Activated CD4-positive, CD25-positive, alpha-beta regulatory T cell treated with anti-CD3 and anti-CD28 coated beads, Interleukin-2, amount 50 U/mL, for 24 hours (primary cell): Measurements from ENCODE around the gene YBX1.
A peak's percentile ranks its signal among the peaks of the same experiment; 100 is the strongest.
"Not testable (repeated sequence)": the region's sequence is repeated elsewhere in the genome, so short reads cannot be mapped to it uniquely, and the experiment has no call there.

Experiments
- ATAC-seq, 2 donors: fragments of 150-1000 bp; cut with Tn5 transposase; one replicate each; pipeline ENCODE4 v1.10.0; 2021; ENCODE audit warnings: mild to moderate bottlenecking in 1 of 2, moderate library complexity in 1 of 2

YBX1 gene

DNA sequence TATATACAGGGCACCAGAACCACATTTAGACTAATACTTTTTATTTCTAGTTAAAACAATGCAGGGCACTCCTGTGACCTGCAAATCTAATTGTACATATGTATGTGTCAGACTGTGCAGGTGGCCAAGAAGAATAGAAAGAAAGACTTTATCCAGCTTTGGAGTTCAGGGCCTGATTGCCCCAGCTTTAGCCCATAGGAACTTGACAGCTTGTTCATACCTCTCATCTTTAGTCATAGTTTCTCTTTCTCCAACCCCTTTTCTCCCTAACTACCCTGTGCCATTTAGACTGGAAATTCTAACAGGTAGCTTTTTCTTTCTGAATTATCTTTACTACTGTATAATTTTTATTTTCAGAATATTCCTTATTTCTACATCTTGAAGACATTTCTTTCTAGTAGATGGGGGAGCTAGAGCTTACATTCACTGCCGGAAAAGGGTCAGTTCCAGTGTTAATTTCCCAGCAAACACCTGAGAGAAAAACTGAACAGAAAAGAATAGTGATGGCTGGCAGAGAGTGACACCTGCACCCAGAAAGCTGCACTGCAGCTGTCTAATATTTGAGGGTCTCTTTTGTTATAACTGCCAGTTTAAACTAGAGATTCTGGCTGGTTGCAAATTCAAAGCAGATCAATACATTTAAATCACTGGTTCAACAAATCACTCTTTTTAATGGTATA lies 8.4 kb downstream of the YBX1 start:
- ATAC-seq = peak; percentile 80 to 86

DNA sequence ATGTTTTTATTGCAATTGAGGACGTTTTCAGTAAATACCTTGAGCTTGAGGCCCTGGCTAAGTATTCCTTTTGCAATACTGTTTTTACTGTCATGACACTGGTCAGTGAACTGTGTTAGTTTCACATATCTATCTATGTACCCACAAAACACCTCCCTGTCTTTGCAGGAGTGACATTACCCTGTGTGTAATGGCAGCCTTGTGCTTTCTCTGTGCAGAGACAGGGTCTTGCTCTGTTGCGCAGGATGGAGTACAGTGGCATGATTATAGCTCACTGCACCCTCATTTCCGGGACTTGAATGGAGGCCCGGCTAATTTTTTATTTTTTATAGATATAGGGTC lies 8.9 kb downstream of the YBX1 start:
- no peak for ATAC-seq

DNA sequence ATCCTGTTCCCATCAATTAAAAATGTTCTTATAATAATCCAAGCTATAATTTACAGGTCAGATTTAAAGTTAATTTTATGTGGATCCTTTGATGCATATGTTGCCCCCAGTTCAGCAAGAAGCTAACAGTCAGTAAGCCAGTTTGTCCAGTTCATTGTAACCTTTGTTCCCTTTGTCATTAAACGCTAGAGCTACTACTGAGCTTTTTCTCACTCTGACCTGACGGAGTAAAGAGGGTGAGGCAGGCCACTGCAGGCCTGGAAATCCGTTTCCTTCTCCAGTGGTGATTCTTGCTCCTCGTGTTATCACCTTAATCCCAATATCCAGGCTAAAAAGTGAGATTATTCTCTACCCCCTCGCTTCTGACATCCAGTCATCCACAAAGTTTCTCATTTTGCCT lies 10.2 kb downstream of the YBX1 start:
- no peak for ATAC-seq

DNA sequence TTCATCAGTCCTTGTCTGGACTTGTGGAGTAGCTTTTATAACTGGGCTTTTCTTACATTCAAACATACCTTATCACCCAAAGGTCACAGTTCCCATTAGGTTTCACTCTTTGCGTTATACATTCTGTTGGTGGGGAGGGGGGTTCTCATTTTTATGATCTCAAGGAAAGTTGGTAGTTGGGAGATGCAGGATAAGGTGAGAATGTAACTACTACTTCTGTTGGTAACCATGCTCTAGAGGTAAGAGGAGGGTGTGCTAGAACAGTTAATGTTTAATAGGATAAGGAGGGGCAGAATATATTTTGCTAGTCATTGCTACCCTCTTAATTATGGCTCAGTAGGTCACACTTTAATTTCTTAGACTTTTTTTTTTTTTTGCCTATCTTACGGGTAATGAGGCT lies 10.7 kb downstream of the YBX1 start:
- no peak for ATAC-seq

DNA sequence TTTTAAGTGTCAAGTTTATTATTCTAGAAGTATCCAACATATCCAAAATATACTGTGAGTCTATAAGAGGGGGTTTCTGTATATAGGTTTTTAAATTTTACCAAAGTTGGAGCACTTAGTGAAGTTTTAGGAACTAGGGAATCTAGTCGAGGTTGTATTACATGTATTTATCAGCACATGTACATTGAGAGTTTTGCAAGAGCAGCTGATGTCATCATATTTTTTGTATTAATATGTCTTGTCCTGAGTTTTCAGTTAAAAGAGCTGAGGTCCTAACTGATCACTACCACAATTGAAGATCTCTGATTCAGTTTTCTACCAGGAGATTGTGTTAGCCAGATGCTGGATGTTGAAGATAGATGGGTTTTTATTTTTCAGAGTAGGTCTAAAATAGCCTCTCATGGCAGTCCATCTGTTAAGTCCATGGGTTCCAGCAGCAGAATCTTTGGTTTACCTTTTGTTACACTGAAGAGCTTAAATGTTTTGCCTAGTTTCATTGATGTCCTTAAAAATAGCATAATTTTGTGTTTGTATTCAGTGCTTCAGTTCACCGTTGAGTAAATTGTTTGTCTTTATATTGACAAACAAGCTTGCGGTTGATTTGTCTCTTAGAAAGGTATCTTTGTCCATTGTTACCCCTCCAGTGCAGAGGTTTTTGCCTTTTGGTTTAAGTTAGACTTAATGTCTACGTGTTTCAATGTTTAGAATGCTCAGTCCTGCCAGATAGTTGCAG lies 16.0 kb downstream of the YBX1 start:
- no peak for ATAC-seq

DNA sequence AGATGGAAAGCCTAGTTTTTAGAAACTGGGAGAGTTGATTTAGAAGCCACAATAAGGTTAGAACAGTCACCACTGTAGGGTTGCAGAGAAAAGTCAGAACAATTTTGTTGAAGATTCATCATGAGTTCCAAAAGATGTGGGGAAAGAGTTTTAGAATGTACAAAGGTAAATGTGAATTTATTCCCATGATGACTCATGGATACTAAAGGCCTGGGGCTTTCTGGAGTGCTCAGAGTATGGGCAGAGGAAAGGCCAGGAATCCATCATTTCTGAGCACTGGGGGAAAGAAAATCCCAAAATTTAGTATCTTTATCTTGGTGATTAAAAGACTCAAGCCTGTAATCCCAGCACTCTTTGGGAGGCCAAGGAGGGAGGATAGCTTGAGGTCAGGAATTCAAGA lies 17.8 kb downstream of the YBX1 start:
- no peak for ATAC-seq

DNA sequence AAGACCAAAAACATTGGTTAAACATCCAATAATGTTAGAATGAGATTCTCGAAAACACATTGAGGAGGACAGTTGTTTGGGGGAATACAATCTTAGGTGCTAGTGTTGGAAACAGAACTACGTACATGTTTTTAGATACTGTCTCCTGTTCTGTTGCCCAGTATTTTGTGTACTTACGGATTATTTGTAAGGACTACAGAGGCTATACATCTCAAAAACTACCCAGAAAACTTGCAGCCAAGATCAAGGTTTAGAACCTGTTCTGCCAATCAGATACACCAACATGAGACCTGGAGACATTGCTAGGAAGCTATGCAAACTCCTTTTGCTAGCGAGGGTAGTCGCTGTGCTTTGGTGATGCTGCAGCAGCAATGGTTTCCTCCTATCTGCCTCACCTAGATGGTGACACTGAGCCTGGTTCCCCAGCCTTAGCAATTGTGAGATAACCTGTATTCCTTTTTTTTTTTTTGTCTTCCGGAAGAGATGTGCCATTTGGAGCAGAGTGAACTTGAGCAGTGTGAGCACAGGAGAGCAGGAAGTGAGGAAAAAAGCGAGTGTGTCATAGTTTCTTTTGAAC lies 21.8 kb downstream of the YBX1 start:
- ATAC-seq = no peak

DNA sequence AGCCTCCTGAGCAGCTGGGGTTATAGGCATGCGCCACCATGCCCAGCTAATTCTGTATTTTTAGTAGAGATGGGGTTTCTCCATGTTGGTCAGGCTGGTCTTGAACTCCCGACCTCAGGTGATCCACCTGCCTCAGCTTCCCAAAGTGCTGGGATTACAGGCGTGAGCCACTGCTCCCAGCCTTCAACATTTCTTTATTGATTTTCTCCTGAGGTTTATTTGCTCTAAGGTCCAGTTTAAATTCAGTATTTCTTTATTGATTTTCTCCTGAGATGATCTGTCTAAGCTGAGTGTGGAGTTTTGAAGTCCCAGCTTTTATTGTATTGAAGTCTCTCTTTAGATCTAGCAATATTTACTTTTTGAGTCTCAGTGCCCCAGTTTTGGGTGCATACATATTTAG lies 30.6 kb downstream of the YBX1 start:
- not testable (repeated sequence) for ATAC-seq

DNA sequence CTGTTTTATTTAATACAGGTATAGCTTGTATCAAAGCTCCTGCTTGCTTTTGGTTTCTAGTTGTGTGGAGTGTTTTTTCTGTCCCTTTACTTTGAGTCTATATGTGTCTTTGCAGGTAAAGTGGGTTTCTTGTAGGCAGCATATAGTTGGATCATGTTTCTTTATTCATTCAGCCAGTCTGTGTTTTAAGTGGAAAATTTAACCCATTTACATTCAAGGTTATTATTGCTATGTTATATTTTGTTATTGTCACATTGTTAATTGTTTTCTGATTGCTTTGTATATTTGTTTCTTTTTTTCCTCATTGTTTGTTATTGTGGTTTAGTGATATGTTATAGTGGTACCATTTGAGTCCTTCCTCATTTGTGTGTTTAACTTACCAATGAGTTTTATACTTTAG lies 31.1 kb downstream of the YBX1 start:
- no peak for ATAC-seq

DNA sequence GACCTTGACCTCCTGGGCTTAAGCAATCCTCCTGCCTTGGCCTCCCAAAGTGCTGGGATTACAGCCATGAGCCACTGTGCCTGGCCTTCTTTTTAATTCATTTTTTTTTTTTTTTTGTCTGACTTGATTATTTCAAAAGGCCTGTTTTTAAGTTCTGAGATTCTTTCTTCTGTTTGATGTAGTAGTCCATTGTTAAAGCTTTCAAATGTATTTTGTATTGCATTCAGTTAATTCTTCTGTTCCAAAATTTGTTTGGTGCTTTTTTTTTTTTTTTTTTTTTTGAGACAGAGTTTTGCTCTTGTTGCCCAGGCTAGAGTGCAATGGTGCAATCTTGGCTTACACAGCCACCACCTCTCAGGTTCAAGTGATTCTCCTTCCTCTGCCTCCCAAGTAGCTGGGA lies 32.2 kb downstream of the YBX1 start:
- ATAC-seq = not testable (repeated sequence)

DNA sequence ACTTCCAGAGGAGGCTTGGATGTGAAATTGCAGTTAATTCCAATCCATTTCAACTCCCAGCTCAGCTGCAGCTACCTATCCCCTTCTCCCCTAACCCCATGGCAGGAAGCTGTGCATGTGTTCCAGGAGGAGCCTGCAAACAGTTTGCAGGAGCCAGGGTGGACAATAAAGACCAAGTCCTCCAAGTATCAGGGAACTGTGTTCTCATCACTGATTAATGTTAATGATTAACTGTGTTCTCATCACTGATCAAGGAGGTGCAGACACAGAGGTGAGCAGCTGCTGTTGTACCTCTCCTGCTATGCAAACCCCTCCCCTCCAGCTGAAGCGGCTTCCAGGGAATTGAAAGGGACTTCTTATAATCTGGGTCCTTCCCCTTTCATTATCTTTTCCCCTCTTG lies 38.6 kb downstream of the YBX1 start:
- no peak for ATAC-seq

DNA sequence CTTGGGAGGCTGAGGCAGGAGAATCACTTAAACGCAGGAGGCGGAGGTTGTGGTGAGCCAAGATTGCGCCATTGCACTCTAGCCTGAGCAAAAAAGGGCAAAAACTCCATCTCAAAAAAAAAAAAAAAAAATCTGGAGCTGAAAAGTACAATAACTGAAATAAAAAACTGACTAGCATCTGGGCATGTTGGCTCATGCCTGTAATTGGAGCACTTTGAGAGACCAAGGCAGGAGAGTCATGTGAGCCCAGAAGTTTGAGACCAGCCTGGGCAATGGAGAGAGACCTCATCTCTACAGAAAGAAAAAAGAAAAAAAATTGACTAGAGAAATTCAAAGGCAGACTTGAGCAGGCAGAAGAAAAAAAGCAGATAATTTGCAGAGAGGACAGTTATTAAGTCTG lies 39.7 kb downstream of the YBX1 start:
- no peak for ATAC-seq

DNA sequence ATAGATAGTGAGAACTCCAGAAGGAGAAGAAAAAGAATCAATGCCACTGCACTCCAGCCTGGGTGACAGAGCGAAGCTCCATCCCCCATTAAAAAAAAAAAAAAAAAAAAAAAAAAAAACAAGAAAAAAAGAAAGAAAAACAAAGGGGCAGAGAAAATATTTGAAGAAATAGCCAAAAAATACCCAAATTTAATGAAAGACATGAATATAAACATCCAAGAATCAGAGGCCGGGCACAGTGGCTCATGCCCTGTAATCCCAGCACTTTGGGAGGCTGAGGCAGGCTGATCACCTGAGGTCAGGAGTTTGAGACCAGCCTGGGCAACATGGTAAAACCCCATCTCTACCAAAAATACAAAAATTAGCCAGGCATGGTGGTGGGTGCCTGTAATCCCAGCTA lies 40.2 kb downstream of the YBX1 start:
- ATAC-seq = not testable (repeated sequence)

DNA sequence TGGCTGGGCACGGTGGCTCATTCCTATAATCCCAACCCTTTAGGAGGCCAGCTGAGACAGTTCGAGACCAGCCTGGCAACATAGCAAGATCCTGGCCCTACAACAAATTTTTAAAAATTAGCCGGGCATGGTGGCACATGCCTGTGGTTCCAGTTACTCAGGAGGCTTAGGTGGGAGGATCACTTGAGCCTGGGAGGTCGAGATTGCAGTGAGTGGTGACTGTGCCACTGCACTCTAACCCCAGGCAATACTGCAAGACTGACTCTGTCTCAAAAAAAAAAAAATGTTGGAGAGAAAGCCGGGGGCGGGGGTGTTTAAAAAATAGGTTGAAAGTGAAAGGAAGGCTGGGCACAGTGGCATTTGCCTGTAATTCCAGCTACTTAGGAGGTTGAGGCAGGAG lies 41.3 kb downstream of the YBX1 start:
- no peak for ATAC-seq

DNA sequence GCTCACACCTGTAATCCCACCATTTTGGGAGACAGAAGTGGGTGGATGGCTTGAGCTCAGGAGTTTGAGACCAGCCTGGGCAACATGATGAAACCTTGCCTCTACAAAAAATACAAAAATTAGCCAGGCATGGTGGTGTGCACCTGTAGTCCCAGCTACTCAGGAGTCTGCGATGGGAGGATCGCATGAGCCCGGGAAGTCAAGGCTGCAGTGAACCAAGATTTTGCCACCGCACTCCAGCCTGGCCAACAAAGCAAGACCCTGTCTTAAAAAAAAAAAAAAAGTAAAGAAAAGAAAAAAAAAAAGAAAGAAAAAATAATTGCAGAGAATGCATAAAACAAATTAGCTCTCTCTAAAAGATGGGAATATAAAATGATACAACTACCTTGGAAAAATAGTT lies 43.6 kb downstream of the YBX1 start:
- ATAC-seq = not testable (repeated sequence)

DNA sequence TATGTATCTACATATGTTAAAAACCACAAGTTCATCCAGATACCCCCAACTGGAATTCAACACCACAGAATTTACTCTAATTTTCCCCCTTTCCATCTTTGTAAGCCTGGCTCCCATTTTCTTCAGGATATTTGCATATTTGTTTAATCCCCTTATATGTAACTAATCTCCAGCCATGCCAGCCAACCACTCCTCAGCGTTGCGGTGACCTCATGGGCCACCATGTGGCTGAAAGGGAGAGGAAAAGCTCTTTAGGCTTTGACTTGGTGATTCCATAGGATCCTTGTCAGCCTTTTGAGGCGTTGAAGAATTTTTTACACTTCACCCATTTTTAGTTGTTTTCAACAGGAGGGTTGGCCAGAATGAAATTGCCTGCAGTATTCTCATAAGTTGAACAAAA lies 47.8 kb downstream of the YBX1 start:
- ATAC-seq = no peak

DNA sequence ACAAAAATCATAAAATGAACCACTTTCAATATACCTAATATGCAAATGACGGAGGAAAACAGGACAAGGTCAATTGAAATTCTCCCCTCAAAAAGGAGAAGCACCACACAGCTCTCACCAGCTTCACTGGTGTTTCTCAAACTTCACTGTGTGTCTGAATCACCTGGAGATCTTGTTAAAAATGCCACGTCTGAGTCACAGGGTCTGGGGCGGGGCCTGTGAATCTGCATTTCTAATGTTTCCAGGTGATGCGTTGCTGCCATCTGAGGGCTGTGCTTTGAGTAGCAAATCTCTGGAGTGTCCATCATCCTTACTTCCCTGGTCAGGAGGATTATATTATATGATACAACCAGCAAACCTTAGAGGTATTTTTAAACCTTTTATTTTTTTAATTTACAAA lies 48.8 kb downstream of the YBX1 start:
- peak; percentile 70 to 76 for ATAC-seq

DNA sequence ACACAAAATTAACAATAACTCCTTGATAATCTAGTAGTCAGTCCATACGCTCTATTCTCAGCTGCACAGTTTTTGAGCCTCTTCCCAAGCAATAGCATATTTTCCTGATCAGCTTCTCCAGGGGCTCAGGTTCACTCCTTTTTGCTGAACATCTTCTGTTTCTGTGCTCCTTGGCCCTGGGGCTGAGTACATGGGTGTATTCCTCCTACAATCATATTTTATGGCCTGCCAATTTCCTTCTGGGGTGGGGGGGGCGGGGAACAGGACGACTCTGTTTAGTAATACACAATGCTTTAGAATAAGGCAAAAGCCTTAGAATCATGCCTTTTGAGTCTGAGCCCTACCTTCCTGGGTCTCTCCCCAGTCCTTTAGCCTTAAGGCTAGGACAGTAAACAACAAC lies 49.4 kb downstream of the YBX1 start:
- no peak for ATAC-seq

DNA sequence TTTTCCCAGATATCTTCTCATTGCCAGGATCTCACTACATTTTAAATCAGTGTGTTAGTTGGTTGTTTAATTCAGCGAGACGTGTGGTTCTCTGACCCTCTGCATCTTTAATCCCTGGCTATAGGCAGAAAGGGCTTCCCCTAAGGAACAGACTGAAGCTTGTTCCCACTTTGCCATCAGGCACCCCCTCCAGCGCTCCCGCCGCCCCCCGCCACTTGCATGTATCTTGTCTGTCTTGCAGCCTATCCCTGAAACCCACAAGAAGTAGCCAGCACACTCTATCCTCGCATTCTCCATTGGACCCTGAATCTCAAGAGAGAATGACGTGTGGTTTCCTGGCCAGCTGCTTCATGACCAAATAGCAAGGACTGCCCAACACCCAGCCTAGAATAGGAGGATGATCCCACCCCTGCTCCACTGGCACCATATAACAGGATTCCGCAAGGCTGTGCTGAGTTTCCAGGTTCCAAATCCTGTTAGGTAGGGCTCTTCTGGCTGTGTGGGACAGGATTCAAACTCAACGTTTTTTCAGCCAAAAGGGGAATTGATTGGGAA lies 50.0 kb downstream of the YBX1 start:
- ATAC-seq = no peak

DNA sequence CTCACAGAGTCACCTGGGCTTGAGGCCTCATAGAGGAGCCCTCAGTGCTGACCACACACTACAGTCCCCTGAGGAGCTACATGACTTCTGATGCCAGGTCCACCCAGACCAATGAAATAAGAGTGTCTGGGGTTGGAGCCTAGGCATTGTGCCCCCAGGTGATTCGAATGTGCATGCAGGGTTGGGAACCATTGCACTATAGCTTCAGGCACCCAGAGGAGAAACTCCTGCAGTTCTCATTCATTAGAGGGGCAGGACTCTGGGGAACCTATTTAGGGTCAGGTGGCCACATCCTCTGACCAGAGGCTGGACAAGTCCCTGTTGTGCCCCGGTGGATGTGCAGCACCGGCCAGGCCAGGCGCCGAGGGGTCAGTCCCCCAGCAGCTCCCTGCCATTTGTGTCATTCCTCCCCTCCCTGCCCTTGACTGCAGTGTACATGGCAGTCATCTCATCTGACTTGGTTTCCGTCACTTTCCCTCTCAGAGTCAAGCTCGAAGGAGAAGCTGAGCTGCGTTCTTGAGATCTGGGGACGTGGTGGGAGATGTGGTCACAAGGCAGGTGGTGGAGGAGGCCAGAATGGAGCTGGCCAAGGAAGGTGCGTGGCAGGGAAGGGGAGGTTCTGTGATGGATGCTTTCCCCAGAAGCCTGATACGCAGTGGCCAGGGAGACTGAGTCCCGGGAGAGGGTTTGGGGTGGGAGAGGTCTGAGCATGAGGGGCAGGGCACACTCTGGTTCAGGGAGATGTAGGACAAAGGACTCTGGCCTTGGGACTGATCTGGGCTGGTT lies 51.4 kb downstream of the YBX1 start:
- ATAC-seq = no peak

DNA sequence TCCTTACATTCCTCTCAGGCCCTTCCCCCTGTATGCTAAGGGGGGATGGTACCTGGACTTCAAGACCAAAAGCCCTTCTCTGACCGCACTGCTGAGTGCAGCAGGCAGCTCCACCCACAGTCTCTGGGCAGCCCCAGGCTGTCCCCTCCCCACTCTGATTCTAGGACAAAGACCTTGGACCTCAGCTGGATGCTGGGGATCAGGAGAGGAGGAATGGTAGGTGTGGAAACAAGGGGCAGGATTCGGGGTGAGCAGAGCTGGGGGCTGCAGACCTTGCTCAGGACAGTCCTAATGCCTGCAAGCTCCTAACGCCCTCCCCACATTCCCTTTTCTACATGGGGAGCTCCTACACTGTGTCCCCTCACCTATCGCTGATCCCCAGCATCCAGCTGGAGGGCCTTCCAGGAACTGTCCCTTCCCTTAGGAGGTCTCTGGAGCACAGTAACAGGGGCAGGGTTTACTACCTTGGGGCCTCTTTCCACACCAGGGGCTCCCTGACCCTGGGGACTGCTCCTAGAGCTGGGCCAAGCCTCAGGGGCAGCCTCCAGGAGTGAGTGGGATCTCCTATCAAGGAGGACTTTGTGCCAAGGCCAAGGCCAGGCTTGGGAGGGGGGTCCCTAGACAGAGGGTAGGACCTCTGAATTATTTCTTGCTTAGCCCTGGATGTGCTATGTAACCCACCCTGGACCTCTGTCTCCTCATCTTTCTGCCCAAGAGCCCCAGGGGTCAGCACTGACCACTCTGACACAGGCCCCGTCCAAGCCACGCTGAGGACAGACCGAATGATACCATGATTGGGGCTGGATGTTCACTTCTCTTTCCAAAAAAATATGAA lies 52.2 kb downstream of the YBX1 start:
- no peak for ATAC-seq

DNA sequence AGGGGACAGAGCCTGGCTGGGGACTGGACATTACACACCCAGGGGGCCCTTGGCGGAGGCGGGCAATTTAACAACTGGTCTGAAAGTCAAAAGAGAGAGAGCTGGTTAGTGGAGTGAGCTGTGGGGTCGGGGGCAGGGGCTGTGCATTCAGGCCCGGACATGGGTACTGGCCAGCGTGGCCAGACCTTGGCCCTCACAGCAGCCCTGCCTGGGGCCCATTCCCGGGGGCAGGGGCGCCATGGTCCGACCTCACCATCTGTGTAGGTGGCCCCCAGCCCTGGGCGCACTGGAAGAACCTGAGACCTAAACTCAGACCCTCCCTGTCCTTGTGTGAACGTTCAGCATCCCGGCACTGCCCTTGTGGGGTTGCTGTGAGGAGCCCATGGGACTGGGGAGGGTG lies 52.8 kb downstream of the YBX1 start:
- no peak for ATAC-seq
